Measurements from ENCODE around the gene SORL1.
A peak's percentile ranks its signal among the peaks of the same experiment; 100 is the strongest.

Gene SORL1

GRCh38 chr11:121656328-121657090 is 204.4 kb downstream of the SORL1 start:
- H3K36me3 ChIP-seq (ENCODE audit: insufficient read depth, low read length): no peaks in the 10 kb centered on the region
- peaks cover 6% of the 10 kb centered on the region for H3K4me1 ChIP-seq (ENCODE audit: insufficient read depth, low read length, poor library complexity, severe bottlenecking)
- peak overlapping the region; percentile 73 for H3K4me3 ChIP-seq (ENCODE audit: low read length, poor library complexity, severe bottlenecking)
- no peaks in the 10 kb centered on the region for H3K9me3 ChIP-seq (ENCODE audit: insufficient read depth, low read depth, low read length)
- H3K4me2 ChIP-seq (ENCODE audit: low read depth, low read length, poor library complexity, severe bottlenecking): peak overlapping the region; percentile 85
- no peaks in the 10 kb centered on the region for H3K27me3 ChIP-seq (ENCODE audit: insufficient read depth, low read length, poor library complexity, severe bottlenecking)
- no peak overlapping the region for H3K9ac ChIP-seq (ENCODE audit: low read depth, low read length, poor library complexity, severe bottlenecking)
- H2AFZ ChIP-seq (ENCODE audit: low read length): peak overlapping the region; percentile 70
- H3K79me2 ChIP-seq (ENCODE audit: insufficient read depth, low read length): no peaks in the 10 kb centered on the region
- H4K20me1 ChIP-seq (ENCODE audit: insufficient read depth, low read length, poor library complexity, severe bottlenecking): no peaks in the 10 kb centered on the region
- no peaks in the 10 kb centered on the region for H3K9me2 ChIP-seq (replicated peaks; ENCODE audit: low read depth, low read length)
- H3F3A ChIP-seq (ENCODE audit: low read depth): no peaks in the 10 kb centered on the region
- TF ChIP-seq, protein P1, sequence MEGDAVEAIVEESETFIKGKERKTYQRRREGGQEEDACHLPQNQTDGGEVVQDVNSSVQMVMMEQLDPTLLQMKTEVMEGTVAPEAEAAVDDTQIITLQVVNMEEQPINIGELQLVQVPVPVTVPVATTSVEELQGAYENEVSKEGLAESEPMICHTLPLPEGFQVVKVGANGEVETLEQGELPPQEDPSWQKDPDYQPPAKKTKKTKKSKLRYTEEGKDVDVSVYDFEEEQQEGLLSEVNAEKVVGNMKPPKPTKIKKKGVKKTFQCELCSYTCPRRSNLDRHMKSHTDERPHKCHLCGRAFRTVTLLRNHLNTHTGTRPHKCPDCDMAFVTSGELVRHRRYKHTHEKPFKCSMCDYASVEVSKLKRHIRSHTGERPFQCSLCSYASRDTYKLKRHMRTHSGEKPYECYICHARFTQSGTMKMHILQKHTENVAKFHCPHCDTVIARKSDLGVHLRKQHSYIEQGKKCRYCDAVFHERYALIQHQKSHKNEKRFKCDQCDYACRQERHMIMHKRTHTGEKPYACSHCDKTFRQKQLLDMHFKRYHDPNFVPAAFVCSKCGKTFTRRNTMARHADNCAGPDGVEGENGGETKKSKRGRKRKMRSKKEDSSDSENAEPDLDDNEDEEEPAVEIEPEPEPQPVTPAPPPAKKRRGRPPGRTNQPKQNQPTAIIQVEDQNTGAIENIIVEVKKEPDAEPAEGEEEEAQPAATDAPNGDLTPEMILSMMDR (conservative IDR thresholded peaks at IDR 0.05; ENCODE audit: low read length): no peak
- TF ChIP-seq EZH2phosphoT487 (IDR thresholded peaks at IDR 0.05; ENCODE audit: borderline replicate concordance): no peak

GRCh38 chr11:121657146-121657545 is 205.0 kb downstream of the SORL1 start:
- no peak for TF ChIP-seq EZH2phosphoT487 (IDR thresholded peaks at IDR 0.05; ENCODE audit: borderline replicate concordance)
- TF ChIP-seq, protein P1 (conservative IDR thresholded peaks at IDR 0.05; ENCODE audit: low read length): no peak
- Histone ChIP-seq H3K9ac (ENCODE audit: low read depth, low read length, poor library complexity, severe bottlenecking) (no peak overlapping the region), H3K9me2 (replicated peaks; ENCODE audit: low read depth, low read length) (no peaks in the 10 kb centered on the region), H3K9me3 (ENCODE audit: insufficient read depth, low read depth, low read length) (no peaks in the 10 kb centered on the region), H3F3A (ENCODE audit: low read depth) (no peaks in the 10 kb centered on the region), H3K79me2 (ENCODE audit: insufficient read depth, low read length) (no peaks in the 10 kb centered on the region), H3K4me1 (ENCODE audit: insufficient read depth, low read length, poor library complexity, severe bottlenecking) (peaks cover 6% of the 10 kb centered on the region), H3K4me3 (ENCODE audit: low read length, poor library complexity, severe bottlenecking) (no peak overlapping the region), H2AFZ (ENCODE audit: low read length) (no peak overlapping the region), H3K4me2 (ENCODE audit: low read depth, low read length, poor library complexity, severe bottlenecking) (no peak overlapping the region), H3K27me3 (ENCODE audit: insufficient read depth, low read length, poor library complexity, severe bottlenecking) (no peaks in the 10 kb centered on the region), H4K20me1 (ENCODE audit: insufficient read depth, low read length, poor library complexity, severe bottlenecking) (no peaks in the 10 kb centered on the region), H3K36me3 (ENCODE audit: insufficient read depth, low read length) (no peaks in the 10 kb centered on the region)

- Histone ChIP-seq H2AFZ (ENCODE audit: low read length) (no peak overlapping the region), H3K9ac (ENCODE audit: low read depth, low read length, poor library complexity, severe bottlenecking) (no peak overlapping the region), H3K4me2 (ENCODE audit: low read depth, low read length, poor library complexity, severe bottlenecking) (no peak overlapping the region), H3K79me2 (ENCODE audit: insufficient read depth, low read length) (no peaks in the 10 kb centered on the region), H3K9me2 (replicated peaks; ENCODE audit: low read depth, low read length) (no peaks in the 10 kb centered on the region), H3K4me3 (ENCODE audit: low read length, poor library complexity, severe bottlenecking) (no peak overlapping the region), H3K27me3 (ENCODE audit: insufficient read depth, low read length, poor library complexity, severe bottlenecking) (no peaks in the 10 kb centered on the region), H3F3A (ENCODE audit: low read depth) (no peaks in the 10 kb centered on the region), H4K20me1 (ENCODE audit: insufficient read depth, low read length, poor library complexity, severe bottlenecking) (no peaks in the 10 kb centered on the region), H3K36me3 (ENCODE audit: insufficient read depth, low read length) (no peaks in the 10 kb centered on the region), H3K9me3 (ENCODE audit: insufficient read depth, low read depth, low read length) (no peaks in the 10 kb centered on the region), H3K4me1 (ENCODE audit: insufficient read depth, low read length, poor library complexity, severe bottlenecking) (peaks cover 6% of the 10 kb centered on the region)
- TF ChIP-seq, protein P1 (conservative IDR thresholded peaks at IDR 0.05; ENCODE audit: low read length): no peak
- no peak for TF ChIP-seq EZH2phosphoT487 (IDR thresholded peaks at IDR 0.05; ENCODE audit: borderline replicate concordance)
These were observed 207.7 kb downstream of the SORL1 start for GRCh38 chr11:121659811-121660210.

Data from Loucy (cell line).